Upper lobe of left lung (tissue), 6 donors: Measurements from ENCODE around the gene VAV2. TPM values are rescaled to one million over a fixed set of nuclear protein-coding genes. Genes with fewer than 3 reads are reported as not detected.
A peak's percentile ranks its signal among the peaks of the same experiment; 100 is the strongest.
"Not testable (repeated sequence)": the region's sequence is repeated elsewhere in the genome, so short reads cannot be mapped to it uniquely, and the experiment has no call there.

Experiments
- ATAC-seq, 2 donors: fragments of 200-7000 bp; cut with Tn5 transposase; one replicate each; pipeline ENCODE4 v1.9.1; 2022; ENCODE audit warnings: mild to moderate bottlenecking in 2 of 2, moderate library complexity in 2 of 2; ENCODE audit not compliant: low FRiP score in 2 of 2
- DNase-seq, 2 donors: peaks; one replicate each; pipeline ENCODE4 v3.0.0-alpha.2; 2019 to 2020
- H3K27ac ChIP-seq, 4 donors: fragments of 200-600 bp; sonication (generic); one replicate each; pipeline ENCODE4 v1.5.1; 2016 to 2019
- H3K27me3 ChIP-seq, 4 donors: fragments of 200-600 bp; sonication (generic); one replicate each; pipeline ENCODE4 v1.5.1; 2017 to 2019
- H3K36me3 ChIP-seq, 4 donors: fragments of 200-600 bp; sonication (generic); one replicate each; pipeline ENCODE4 v1.5.1; 2016 to 2019
- H3K4me1 ChIP-seq, 4 donors: fragments of 200-600 bp; sonication (generic); one replicate each; pipeline ENCODE4 v1.5.1; 2018 to 2019
- H3K4me3 ChIP-seq, 4 donors: fragments of 200-600 bp; sonication (generic); one replicate each; pipeline ENCODE4 v1.5.1; 2017 to 2019; ENCODE audit warnings: mild to moderate bottlenecking in 2 of 4, moderate library complexity in 1 of 4
- H3K9me3 ChIP-seq, 4 donors: fragments of 200-600 bp; sonication (generic); one replicate each; pipeline ENCODE4 v1.5.1; 2018 to 2019
- CTCF ChIP-seq, 6 experiments: fragments of 450-650 bp in 4 of 6; fragments of 200-600 bp in 2 of 6; sonication (generic) in 2 of 6; IDR thresholded peaks; one replicate each; pipeline ENCODE4 v1.5.1; 2016 to 2019; ENCODE audit warnings: antibody characterized with exemption in 6 of 6
- EP300 ChIP-seq, 4 donors: sonication (generic); formaldehyde crosslinking; IDR thresholded peaks; one replicate each; pipeline ENCODE4 v1.5.1; 2017; ENCODE audit warnings: antibody characterized with exemption in 4 of 4, control low read depth in 2 of 4
- POLR2A ChIP-seq, 4 donors: fragments of 450-650 bp; IDR thresholded peaks; one replicate each; pipeline ENCODE4 v1.5.1; 2016 to 2017; ENCODE audit warnings: antibody characterized with exemption in 4 of 4, mild to moderate bottlenecking in 2 of 4
- POLR2AphosphoS5 ChIP-seq, 2 donors: sonication (generic); formaldehyde crosslinking; IDR thresholded peaks; one replicate each; pipeline ENCODE4 v1.5.1; 2017; ENCODE audit warnings: antibody characterized with exemption in 2 of 2
- WGBS, 2 donors: methylation state at CpG; one replicate each; pipeline ENCODE4 v1.1.5; 2017 to 2018; 5-methylcytosine and 5-hydroxymethylcytosine counted together
- total RNA-seq, 6 donors: library from RNA; depleted of rRNA in 4 of 6; stranded (reverse); fragments of >200 nt in 4 of 6; gene quantifications; one replicate each; pipeline versions ENCODE4 v1.1.0 to v1.2.1, GENCODE V29; 2016 to 2021
- donor health status: DM: no; HTN: no; CAD: no; lungs with moderate emphysema.
- donor health status: DM: no; HTN: yes; CAD: no; lungs with severe emphysema.

Gene VAV2
- total RNA-seq, 6 donors from 2014 or later: 12.0 to 38.8 (median 22.0) TPM

GRCh38 chr9:133924453-133924852 lies 67.7 kb downstream of the VAV2 start:
- Histone ChIP-seq H3K4me3 (no peak overlapping the region), H3K9me3 (no peaks in the 10 kb centered on the region), H3K27ac (no peak overlapping the region), H3K4me1 (peaks cover 6% of the 10 kb centered on the region in 4 donors), H3K27me3 (no peaks in the 10 kb centered on the region), H3K36me3 (peaks cover 0 to 4% (median 0%) of the 10 kb centered on the region in 4 donors)
- ATAC-seq (no peak), DNase-seq (no peak)
- whole genome bisulfite sequencing, 2 donors: 93 to 96% methylated on average over 3 to 5 of the region's 5 CpGs
- TF ChIP-seq CTCF (IDR thresholded peaks at IDR 0.05) (no peak), EP300 (IDR thresholded peaks at IDR 0.05) (no peak)

- H3K4me3 ChIP-seq, ATAC-seq, DNase-seq, H3K27me3 ChIP-seq, H3K36me3 ChIP-seq, H3K27ac ChIP-seq, H3K9me3 ChIP-seq: not testable (repeated sequence)
- H3K4me1 ChIP-seq: peaks cover 6 to 14% (median 12%) of the 10 kb centered on the region in 4 donors
- WGBS, 2 donors: 93 to 97% methylated on average over 2 of the region's 2 CpGs
Measured at GRCh38 chr9:133923608-133924007, 68.5 kb downstream of the VAV2 start.

GRCh38 chr9:133921866-133922265 lies 70.3 kb downstream of the VAV2 start:
- H3K36me3 ChIP-seq: no peaks in the 10 kb centered on the region
- no peak for DNase-seq
- no peak overlapping the region for H3K27ac ChIP-seq
- H3K4me3 ChIP-seq: no peak overlapping the region
- no peaks in the 10 kb centered on the region for H3K27me3 ChIP-seq
- no peak for ATAC-seq
- no peaks in the 10 kb centered on the region for H3K9me3 ChIP-seq
- peaks cover 20 to 26% (median 26%) of the 10 kb centered on the region in 4 donors for H3K4me1 ChIP-seq
- 87 to 92% methylated on average over 12 to 14 of the region's 17 CpGs for WGBS, 2 donors
- no peak for TF ChIP-seq POLR2AphosphoS5 (IDR thresholded peaks at IDR 0.05)
- TF ChIP-seq EP300 (IDR thresholded peaks at IDR 0.05): no peak
- no peak for TF ChIP-seq CTCF (IDR thresholded peaks at IDR 0.05)
- no peak for TF ChIP-seq POLR2A (IDR thresholded peaks at IDR 0.05)

GRCh38 chr9:133920471-133920870 lies 71.7 kb downstream of the VAV2 start:
- Histone ChIP-seq H3K36me3 (no peaks in the 10 kb centered on the region), H3K4me3 (no peak overlapping the region), H3K9me3 (no peaks in the 10 kb centered on the region), H3K4me1 (peaks cover 20 to 39% (median 26%) of the 10 kb centered on the region in 4 donors), H3K27ac (peak overlapping the region in 3 of 4 donors; percentile 44 to 71 (median 67)), H3K27me3 (no peaks in the 10 kb centered on the region)
- 84% methylated on average over 10 of the region's 12 CpGs; no CpG with 5 or more reads in 1 of the 2 donors for WGBS, 2 donors
- TF ChIP-seq CTCF (IDR thresholded peaks at IDR 0.05) (no peak), POLR2A (IDR thresholded peaks at IDR 0.05) (no peak), POLR2AphosphoS5 (IDR thresholded peaks at IDR 0.05) (no peak)
- ATAC-seq: no peak
- no peak for DNase-seq

- no peak for DNase-seq
- H3K27ac ChIP-seq: peak overlapping the region; percentile 38 to 71 (median 56)
- ATAC-seq: peak; percentile 19 to 25
- TF ChIP-seq POLR2AphosphoS5 (IDR thresholded peaks at IDR 0.05) (peak in 1 of 2 donors; percentile 59), CTCF (IDR thresholded peaks at IDR 0.05) (no peak), EP300 (IDR thresholded peaks at IDR 0.05) (no peak)
- H3K4me3 ChIP-seq: no peak overlapping the region
- no peaks in the 10 kb centered on the region for H3K9me3 ChIP-seq
- 66 to 87% methylated on average over 9 to 26 of the region's 27 CpGs for WGBS, 2 donors
- no peaks in the 10 kb centered on the region for H3K27me3 ChIP-seq
- H3K4me1 ChIP-seq: peaks cover 25 to 48% (median 29%) of the 10 kb centered on the region in 4 donors
- no peaks in the 10 kb centered on the region for H3K36me3 ChIP-seq
Measured at GRCh38 chr9:133919253-133920115, 72.6 kb downstream of the VAV2 start.
